ENCODE data around the gene DCXR. TPM values are rescaled to one million over a fixed set of nuclear protein-coding genes. Genes with fewer than 3 reads are reported as not detected.
A peak's percentile ranks its signal among the peaks of the same experiment; 100 is the strongest.

The DCXR gene
- total and polyA plus RNA-seq, 2 of the 13 experiments (the other 11 are each of a cell fraction or from before 2014, with no cell fraction given): 287 to 311 TPM

GRCh38 chr17:81992306-81993102 lies 45.0 kb downstream of the DCXR start (continued):
- TF ChIP-seq KMT2A (CRISPR knock-in tag; IDR thresholded peaks at IDR 0.05) (no peak; the same call in 1 of the 2 replicates), ZNF550 (CRISPR knock-in tag; IDR thresholded peaks at IDR 0.05; ENCODE audit: borderline replicate concordance) (no peak; the same call in none of the 2 replicates), ZNF557 (CRISPR knock-in tag; IDR thresholded peaks at IDR 0.05) (no peak; the same call in 1 of the 2 replicates), ARHGAP35 (CRISPR knock-in tag; IDR thresholded peaks at IDR 0.05; ENCODE audit: borderline replicate concordance) (peak; percentile 91), FOXP1 (IDR thresholded peaks at IDR 0.05) (no peak), FOXP1 (CRISPR knock-in tag; IDR thresholded peaks at IDR 0.05) (peak; percentile 69), NR2F2 (IDR thresholded peaks at IDR 0.05; ENCODE audit: borderline replicate concordance, low read depth) (no peak), GABPB1 (CRISPR knock-in tag; IDR thresholded peaks at IDR 0.05) (peak; percentile 73), ARID5B (CRISPR knock-in tag; IDR thresholded peaks at IDR 0.05) (peak; percentile 86), ZNF329 (CRISPR knock-in tag; IDR thresholded peaks at IDR 0.05; ENCODE audit: low read depth) (peak; percentile 65; the same call in 1 of the 2 replicates)
- TF ChIP-seq, protein P1, sequence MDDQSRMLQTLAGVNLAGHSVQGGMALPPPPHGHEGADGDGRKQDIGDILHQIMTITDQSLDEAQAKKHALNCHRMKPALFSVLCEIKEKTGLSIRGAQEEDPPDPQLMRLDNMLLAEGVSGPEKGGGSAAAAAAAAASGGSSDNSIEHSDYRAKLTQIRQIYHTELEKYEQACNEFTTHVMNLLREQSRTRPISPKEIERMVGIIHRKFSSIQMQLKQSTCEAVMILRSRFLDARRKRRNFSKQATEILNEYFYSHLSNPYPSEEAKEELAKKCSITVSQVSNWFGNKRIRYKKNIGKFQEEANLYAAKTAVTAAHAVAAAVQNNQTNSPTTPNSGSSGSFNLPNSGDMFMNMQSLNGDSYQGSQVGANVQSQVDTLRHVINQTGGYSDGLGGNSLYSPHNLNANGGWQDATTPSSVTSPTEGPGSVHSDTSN (CRISPR knock-in tag; IDR thresholded peaks at IDR 0.05; ENCODE audit: borderline replicate concordance): no peak
- TF ChIP-seq, protein P2, sequence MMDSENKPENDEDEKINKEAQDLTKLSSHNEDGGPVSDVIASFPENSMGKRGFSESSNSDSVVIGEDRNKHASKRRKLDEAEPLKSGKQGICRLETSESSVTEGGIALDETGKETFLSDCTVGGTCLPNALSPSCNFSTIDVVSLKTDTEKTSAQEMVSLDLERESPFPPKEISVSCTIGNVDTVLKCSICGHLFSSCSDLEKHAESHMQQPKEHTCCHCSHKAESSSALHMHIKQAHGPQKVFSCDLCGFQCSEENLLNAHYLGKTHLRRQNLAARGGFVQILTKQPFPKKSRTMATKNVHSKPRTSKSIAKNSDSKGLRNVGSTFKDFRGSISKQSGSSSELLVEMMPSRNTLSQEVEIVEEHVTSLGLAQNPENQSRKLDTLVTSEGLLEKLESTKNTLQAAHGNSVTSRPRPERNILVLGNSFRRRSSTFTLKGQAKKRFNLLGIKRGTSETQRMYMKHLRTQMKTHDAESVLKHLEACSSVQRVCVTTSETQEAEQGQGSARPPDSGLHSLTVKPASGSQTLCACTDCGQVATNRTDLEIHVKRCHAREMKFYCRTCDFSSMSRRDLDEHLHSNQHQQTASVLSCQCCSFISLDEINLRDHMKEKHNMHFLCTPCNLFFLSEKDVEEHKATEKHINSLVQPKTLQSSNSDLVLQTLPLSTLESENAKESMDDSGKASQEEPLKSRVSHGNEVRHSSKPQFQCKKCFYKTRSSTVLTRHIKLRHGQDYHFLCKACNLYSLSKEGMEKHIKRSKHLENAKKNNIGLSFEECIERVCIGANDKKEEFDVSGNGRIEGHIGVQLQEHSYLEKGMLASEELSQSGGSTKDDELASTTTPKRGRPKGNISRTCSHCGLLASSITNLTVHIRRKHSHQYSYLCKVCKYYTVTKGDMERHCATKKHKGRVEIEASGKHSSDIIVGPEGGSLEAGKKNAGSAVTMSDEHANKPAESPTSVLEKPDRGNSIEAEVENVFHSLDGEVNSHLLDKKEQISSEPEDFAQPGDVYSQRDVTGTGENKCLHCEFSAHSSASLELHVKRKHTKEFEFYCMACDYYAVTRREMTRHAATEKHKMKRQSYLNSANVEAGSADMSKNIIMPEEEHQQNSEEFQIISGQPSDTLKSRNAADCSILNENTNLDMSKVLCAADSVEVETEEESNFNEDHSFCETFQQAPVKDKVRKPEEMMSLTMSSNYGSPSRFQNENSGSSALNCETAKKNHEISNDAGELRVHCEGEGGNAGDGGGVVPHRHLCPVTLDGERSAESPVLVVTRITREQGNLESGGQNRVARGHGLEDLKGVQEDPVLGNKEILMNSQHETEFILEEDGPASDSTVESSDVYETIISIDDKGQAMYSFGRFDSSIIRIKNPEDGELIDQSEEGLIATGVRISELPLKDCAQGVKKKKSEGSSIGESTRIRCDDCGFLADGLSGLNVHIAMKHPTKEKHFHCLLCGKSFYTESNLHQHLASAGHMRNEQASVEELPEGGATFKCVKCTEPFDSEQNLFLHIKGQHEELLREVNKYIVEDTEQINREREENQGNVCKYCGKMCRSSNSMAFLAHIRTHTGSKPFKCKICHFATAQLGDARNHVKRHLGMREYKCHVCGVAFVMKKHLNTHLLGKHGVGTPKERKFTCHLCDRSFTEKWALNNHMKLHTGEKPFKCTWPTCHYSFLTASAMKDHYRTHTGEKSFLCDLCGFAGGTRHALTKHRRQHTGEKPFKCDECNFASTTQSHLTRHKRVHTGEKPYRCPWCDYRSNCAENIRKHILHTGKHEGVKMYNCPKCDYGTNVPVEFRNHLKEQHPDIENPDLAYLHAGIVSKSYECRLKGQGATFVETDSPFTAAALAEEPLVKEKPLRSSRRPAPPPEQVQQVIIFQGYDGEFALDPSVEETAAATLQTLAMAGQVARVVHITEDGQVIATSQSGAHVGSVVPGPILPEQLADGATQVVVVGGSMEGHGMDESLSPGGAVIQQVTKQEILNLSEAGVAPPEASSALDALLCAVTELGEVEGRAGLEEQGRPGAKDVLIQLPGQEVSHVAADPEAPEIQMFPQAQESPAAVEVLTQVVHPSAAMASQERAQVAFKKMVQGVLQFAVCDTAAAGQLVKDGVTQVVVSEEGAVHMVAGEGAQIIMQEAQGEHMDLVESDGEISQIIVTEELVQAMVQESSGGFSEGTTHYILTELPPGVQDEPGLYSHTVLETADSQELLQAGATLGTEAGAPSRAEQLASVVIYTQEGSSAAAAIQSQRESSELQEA (CRISPR knock-in tag; IDR thresholded peaks at IDR 0.05; ENCODE audit: not compliant biosample characterization): peak; percentile 92
- TF ChIP-seq, protein P3, sequence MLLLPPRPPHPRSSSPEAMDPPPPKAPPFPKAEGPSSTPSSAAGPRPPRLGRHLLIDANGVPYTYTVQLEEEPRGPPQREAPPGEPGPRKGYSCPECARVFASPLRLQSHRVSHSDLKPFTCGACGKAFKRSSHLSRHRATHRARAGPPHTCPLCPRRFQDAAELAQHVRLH (CRISPR knock-in tag; IDR thresholded peaks at IDR 0.05; ENCODE audit: borderline replicate concordance, low read depth): peak; percentile 93
